ENCODE results near the gene KNCN.

Gene KNCN

DNA sequence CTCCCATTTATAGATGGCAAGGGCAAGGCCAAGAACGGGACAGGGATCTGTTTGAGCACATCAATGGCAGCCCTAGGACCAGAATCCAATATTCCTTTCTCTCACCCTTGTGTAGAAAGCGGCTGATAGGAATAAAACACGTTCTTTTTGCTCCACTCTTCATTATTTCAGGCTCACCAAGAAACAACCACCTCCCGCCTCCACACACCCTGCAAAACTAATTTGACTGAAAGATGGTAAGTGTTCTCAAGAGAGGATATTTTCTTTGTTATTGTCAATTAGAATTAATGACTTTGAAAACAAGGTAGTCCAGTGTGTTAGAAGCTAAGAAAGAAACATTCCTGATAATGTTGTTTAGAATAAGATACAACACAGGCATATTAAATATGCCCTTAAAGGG, 11.9 kb upstream of the KNCN start:
- no peaks in the 10 kb centered on the region for H3K9me3 ChIP-seq (ENCODE audit: low read length)
- no peaks in the 10 kb centered on the region for H3K27me3 ChIP-seq (ENCODE audit: control insufficient read depth in 1 of 2, insufficient read depth in 2 of 2, low read length in 2 of 2)
- peaks cover 63% of the 10 kb centered on the region for H3K36me3 ChIP-seq (ENCODE audit: insufficient read depth, low read length)
- no peaks in the 10 kb centered on the region for H3K4me1 ChIP-seq (ENCODE audit: insufficient read depth, low read length)
- H3K4me3 ChIP-seq (ENCODE audit: low read depth in 1 of 2, low read length in 2 of 2): no peak overlapping the region
- H3K9ac ChIP-seq (ENCODE audit: low read length): no peak overlapping the region
- no peak overlapping the region for H3K27ac ChIP-seq (ENCODE audit: low read depth, low read length)

DNA sequence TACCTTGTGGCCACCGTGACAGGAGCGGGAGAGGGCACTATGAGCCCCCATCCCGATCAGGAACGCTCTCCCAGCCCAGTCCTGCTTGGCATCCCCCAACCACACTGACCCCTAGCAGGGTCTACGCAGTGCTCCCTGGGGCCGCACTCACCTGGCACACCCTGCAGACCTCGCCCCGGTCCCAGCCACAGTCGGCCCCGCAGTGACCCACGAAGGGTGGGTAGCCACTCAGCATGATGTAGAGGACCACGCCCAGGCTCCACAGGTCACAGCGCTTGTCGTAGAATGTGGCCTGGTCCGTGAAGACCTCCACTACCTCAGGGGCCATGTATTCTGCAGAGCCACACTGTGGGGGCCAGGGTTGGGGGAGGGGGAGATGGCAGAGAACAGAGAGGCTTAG, 11.1 kb upstream of the KNCN start:
- Histone ChIP-seq H3K36me3 (ENCODE audit: insufficient read depth, low read length) (peaks cover 57% of the 10 kb centered on the region), H3K27ac (ENCODE audit: low read depth, low read length) (no peak overlapping the region), H3K9ac (ENCODE audit: low read length) (no peak overlapping the region), H3K4me1 (ENCODE audit: insufficient read depth, low read length) (no peaks in the 10 kb centered on the region), H3K9me3 (ENCODE audit: low read length) (no peaks in the 10 kb centered on the region), H3K4me3 (ENCODE audit: low read depth in 1 of 2, low read length in 2 of 2) (no peak overlapping the region), H3K27me3 (ENCODE audit: control insufficient read depth in 1 of 2, insufficient read depth in 2 of 2, low read length in 2 of 2) (no peaks in the 10 kb centered on the region)

DNA sequence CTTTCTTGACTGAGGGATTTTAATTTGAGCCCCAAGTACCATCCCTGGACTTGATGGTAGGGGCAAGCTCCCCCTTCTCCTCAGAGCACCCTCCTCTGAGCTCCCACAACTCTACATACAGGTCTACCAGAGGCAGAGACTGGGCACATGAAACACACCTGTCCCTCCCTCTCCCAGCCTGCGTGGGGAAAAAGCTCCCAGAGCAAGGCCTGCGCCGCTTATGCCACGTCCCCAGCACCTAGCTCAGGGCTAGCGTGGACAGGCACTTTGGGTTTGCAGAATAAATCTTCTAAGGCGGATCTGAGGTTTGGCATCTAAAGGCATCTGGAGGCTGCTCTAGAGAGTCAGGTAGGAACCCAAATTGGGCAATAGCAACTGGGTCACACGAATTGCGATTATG, 7.5 kb upstream of the KNCN start:
- Histone ChIP-seq H3K4me1 (ENCODE audit: insufficient read depth, low read length) (no peaks in the 10 kb centered on the region), H3K9ac (ENCODE audit: low read length) (no peak overlapping the region), H3K4me3 (ENCODE audit: low read depth in 1 of 2, low read length in 2 of 2) (no peak overlapping the region), H3K27me3 (ENCODE audit: control insufficient read depth in 1 of 2, insufficient read depth in 2 of 2, low read length in 2 of 2) (no peaks in the 10 kb centered on the region), H3K27ac (ENCODE audit: low read depth, low read length) (no peak overlapping the region), H3K36me3 (ENCODE audit: insufficient read depth, low read length) (peaks cover 29% of the 10 kb centered on the region), H3K9me3 (ENCODE audit: low read length) (no peaks in the 10 kb centered on the region)

DNA sequence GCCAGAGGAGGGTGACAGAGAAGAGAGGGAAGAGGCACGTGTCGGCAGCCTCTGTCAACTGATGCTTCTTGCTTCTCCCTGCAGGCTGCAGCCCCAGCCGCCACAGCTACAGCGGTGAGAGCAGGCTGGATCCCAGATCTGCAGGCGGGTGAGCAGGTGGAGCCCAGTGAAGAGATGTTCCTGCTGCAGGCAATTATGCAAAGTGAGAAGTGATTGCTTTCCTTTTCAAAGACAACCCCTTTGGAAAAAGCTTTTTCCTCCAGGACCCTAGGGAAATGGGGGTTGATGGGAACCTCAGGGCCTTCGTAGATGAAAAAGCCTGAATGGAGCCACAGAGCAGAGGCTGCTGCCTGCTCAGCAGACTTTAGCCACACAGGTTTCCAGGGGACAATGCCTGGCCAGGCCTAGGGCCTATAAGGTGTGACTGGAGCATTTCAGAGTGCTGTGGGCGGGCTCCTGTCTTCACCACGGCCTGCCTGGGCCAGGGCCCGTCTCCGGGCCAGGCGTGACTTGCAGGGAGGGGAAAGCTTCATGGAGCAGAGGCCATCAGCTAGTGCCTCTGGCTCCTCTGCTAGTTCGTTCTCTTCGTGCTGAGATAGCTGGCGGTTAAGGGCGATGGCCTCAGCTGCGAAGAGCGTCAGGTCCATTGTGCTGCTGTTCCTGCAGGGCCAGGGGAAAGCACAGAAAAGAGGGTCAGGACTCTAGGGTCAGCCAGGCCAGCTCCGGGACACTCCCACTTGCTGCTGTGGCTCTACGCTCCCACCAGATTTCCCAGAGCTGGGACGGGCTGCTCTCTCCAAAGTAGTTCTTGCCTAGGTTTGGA, 6.9 kb upstream of the KNCN start:
- Histone ChIP-seq H3K9me3 (ENCODE audit: low read length) (no peaks in the 10 kb centered on the region), H3K27ac (ENCODE audit: low read depth, low read length) (no peak overlapping the region), H3K4me3 (ENCODE audit: low read depth in 1 of 2, low read length in 2 of 2) (no peak overlapping the region), H3K36me3 (ENCODE audit: insufficient read depth, low read length) (peaks cover 27% of the 10 kb centered on the region), H3K9ac (ENCODE audit: low read length) (no peak overlapping the region), H3K4me1 (ENCODE audit: insufficient read depth, low read length) (no peaks in the 10 kb centered on the region), H3K27me3 (ENCODE audit: control insufficient read depth in 1 of 2, insufficient read depth in 2 of 2, low read length in 2 of 2) (no peaks in the 10 kb centered on the region)

DNA sequence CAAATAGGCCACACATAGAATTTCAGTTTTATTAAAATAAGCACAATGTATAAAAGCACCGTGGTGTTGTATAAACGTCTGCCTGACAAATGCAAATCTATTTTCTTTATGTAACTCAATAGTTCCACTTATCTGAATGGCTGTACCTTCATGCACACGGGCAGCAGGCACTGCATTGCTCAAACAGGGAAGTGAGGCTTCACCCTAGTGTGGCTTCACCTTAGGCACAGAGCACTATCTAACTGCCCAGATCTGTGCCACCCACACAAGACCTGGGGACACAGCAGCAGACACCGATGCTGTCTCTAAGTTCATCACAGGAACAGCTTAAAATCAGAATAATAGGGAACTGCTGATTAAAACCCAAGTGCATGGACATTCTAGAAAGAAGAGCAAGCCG, 6.0 kb upstream of the KNCN start:
- Histone ChIP-seq H3K36me3 (ENCODE audit: insufficient read depth, low read length) (peaks cover 18% of the 10 kb centered on the region), H3K4me3 (ENCODE audit: low read depth in 1 of 2, low read length in 2 of 2) (no peak overlapping the region), H3K27me3 (ENCODE audit: control insufficient read depth in 1 of 2, insufficient read depth in 2 of 2, low read length in 2 of 2) (no peaks in the 10 kb centered on the region), H3K9ac (ENCODE audit: low read length) (no peak overlapping the region), H3K27ac (ENCODE audit: low read depth, low read length) (no peak overlapping the region), H3K9me3 (ENCODE audit: low read length) (no peaks in the 10 kb centered on the region), H3K4me1 (ENCODE audit: insufficient read depth, low read length) (no peaks in the 10 kb centered on the region)

DNA sequence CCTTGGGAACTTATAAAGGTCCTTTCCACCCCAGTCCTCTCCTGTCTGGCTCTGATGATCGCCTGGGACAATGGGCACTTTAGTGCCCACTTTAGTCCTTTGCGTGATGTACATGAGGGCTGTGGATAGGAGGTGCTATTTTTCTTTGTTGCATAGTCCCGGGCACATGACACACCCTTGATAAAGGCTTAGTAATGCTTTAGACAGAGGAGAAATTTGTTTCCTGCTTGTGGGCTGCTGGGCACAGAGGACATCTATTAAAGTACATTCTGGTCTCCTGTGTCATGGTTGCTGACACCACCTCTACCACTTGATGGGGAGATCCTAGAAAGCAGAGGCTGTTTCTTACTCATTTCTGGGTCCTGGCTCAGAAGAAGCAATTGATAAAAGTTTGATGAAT, 5.4 kb upstream of the KNCN start:
- no peaks in the 10 kb centered on the region for H3K4me1 ChIP-seq (ENCODE audit: insufficient read depth, low read length)
- H3K27me3 ChIP-seq (ENCODE audit: control insufficient read depth in 1 of 2, insufficient read depth in 2 of 2, low read length in 2 of 2): no peaks in the 10 kb centered on the region
- H3K9me3 ChIP-seq (ENCODE audit: low read length): no peaks in the 10 kb centered on the region
- peaks cover 16% of the 10 kb centered on the region for H3K36me3 ChIP-seq (ENCODE audit: insufficient read depth, low read length)
- H3K4me3 ChIP-seq (ENCODE audit: low read depth in 1 of 2, low read length in 2 of 2): no peak overlapping the region
- no peak overlapping the region for H3K27ac ChIP-seq (ENCODE audit: low read depth, low read length)
- no peak overlapping the region for H3K9ac ChIP-seq (ENCODE audit: low read length)

DNA sequence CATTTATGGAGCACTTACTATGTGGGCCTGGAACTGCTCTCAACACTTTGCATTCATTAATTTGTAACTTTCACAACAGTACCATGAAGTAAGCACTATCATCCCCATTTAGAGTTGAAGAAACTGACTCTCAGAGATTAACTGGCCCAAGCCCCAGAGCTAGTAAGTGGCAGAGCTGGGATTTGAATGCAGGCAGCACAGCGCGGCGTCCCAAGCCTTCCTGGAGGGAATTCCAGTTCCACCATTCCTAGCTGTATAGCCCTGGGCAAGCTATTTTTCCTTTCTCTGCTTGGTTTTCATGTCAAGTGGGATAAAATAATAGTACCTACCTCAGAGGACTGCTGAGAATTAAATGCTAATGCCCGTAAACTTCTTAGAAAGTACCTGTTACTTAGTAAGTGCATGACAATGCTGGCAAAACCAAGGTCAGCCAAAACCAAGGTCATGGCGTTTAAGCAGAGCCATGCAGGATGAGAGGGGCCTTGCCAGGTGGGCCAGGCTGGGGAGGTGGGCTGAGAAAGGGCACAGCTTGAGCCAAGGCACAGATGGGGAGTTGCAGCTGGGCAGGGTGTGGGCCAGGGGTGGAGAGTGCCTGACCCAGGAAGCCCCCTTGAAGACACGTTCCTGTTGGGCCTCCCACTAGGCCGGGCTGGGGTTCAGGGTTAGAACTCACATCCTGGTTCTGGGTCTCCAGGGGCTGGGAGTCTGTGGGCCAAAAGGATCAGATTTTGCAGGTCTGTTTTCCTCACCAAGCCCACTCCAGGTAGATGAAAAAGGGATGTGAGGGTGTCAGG, 4.6 kb upstream of the KNCN start:
- H3K36me3 ChIP-seq (ENCODE audit: insufficient read depth, low read length): peaks cover 8% of the 10 kb centered on the region
- H3K4me3 ChIP-seq (ENCODE audit: low read depth in 1 of 2, low read length in 2 of 2): no peak overlapping the region
- no peak overlapping the region for H3K9ac ChIP-seq (ENCODE audit: low read length)
- H3K9me3 ChIP-seq (ENCODE audit: low read length): no peaks in the 10 kb centered on the region
- no peaks in the 10 kb centered on the region for H3K4me1 ChIP-seq (ENCODE audit: insufficient read depth, low read length)
- H3K27ac ChIP-seq (ENCODE audit: low read depth, low read length): no peak overlapping the region
- H3K27me3 ChIP-seq (ENCODE audit: control insufficient read depth in 1 of 2, insufficient read depth in 2 of 2, low read length in 2 of 2): no peaks in the 10 kb centered on the region

DNA sequence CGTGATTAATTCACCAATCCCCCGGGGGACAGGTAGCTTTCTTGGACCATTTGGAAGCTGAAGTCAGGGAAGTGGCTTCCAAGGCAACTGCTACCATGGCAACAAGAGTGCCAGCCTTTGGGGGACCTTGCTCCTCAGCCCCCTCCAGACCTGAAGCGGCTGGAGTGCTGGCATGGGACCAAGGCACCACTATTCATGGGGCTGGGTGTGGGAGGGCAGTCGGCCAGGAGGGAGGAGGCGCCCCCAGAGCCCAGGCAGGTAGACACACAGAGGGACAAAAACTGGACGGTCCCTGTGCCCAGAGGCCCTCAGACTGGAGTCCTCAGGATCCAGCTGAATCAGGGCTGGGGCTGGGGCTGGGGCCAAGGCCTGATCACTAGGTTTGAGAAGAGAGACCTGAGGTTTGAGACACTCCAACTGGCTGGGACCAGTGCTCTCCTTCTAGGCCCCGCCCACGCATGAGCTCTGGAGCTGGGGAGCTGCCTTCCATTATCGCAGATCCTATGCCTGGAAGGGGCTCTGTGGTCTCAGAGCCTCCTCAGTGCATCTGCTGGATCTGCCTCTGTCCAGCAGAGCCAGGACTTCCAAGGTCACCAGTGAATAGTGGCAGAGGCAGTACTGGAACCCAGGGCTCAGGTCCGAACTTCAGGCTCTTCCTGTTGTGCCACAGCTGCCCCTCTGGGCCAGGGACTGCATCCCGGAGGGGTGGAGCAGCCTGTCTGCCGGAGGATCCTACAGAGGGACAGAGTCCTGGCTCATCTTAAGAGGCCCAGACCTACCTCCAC, 3.3 kb upstream of the KNCN start:
- Histone ChIP-seq H3K4me1 (ENCODE audit: insufficient read depth, low read length) (no peaks in the 10 kb centered on the region), H3K4me3 (ENCODE audit: low read depth in 1 of 2, low read length in 2 of 2) (no peak overlapping the region), H3K27me3 (ENCODE audit: control insufficient read depth in 1 of 2, insufficient read depth in 2 of 2, low read length in 2 of 2) (no peaks in the 10 kb centered on the region), H3K27ac (ENCODE audit: low read depth, low read length) (no peak overlapping the region), H3K9me3 (ENCODE audit: low read length) (no peaks in the 10 kb centered on the region), H3K9ac (ENCODE audit: low read length) (no peak overlapping the region), H3K36me3 (ENCODE audit: insufficient read depth, low read length) (no peaks in the 10 kb centered on the region)

DNA sequence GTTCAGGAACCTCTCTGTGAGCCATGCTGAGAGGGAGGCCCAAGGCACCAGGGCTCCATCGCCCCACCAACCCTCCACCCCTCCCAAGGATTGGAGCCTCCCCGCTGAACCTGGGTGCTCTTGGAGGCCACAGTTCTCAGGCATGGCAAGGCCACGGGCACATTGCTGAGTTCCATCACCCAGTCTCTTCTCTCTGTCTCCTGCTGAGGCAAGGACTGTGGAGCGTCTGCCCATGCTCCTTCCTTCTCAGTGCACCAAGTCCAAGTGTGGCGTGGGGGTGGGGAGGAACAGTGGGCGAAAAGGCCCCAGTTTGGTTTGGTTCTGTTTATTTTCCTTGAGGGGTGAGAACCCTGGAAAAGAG, 2.8 kb upstream of the KNCN start:
- Histone ChIP-seq H3K36me3 (ENCODE audit: insufficient read depth, low read length) (no peaks in the 10 kb centered on the region), H3K27ac (ENCODE audit: low read depth, low read length) (no peak overlapping the region), H3K27me3 (ENCODE audit: control insufficient read depth in 1 of 2, insufficient read depth in 2 of 2, low read length in 2 of 2) (no peaks in the 10 kb centered on the region), H3K4me3 (ENCODE audit: low read depth in 1 of 2, low read length in 2 of 2) (no peak overlapping the region), H3K9ac (ENCODE audit: low read length) (no peak overlapping the region), H3K9me3 (ENCODE audit: low read length) (no peaks in the 10 kb centered on the region), H3K4me1 (ENCODE audit: insufficient read depth, low read length) (peaks cover 5% of the 10 kb centered on the region)

DNA sequence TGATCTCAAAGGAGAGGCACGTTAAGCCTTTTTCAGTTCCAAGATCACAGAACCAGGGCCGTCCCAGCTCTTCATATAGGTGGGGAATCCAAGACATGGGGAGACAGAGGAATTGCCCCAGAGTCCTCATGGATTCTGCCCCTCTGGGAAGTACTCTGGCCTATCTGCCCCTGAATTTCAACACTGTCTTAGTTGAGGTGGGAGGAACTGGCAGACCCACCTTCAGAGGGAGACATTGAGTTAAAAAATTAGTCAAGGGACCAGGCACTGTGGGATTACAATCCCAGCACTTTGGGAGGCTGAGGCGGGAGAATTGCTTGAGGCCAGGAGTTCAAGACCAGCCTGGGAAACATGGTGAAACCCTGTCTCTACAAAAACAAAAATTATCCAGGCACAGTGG, 2.1 kb upstream of the KNCN start:
- Histone ChIP-seq H3K4me1 (ENCODE audit: insufficient read depth, low read length) (peaks cover 6% of the 10 kb centered on the region), H3K9me3 (ENCODE audit: low read length) (no peaks in the 10 kb centered on the region), H3K9ac (ENCODE audit: low read length) (no peak overlapping the region), H3K36me3 (ENCODE audit: insufficient read depth, low read length) (no peaks in the 10 kb centered on the region), H3K4me3 (ENCODE audit: low read depth in 1 of 2, low read length in 2 of 2) (no peak overlapping the region), H3K27ac (ENCODE audit: low read depth, low read length) (no peak overlapping the region), H3K27me3 (ENCODE audit: control insufficient read depth in 1 of 2, insufficient read depth in 2 of 2, low read length in 2 of 2) (peaks cover 0 to under 1% of the 10 kb centered on the region in 2 donors)

Data from muscle layer of colon (tissue), 2 donors.